Head of caudate nucleus (tissue), 42 donors: ENCODE measurements around the gene RHBDD1.

Experiments used
- DNase-seq, 42 donors: peaks; one replicate each; pipeline versions ENCODE4 v3.0.0 to v3.0.0-alpha.2; 2020 to 2021; ENCODE audit warnings: mixed read lengths in 7 of 42
- intact Hi-C: fragments of 100-400 bp; cut with DNase I; formaldehyde crosslinking; loops from one replicate; pipeline ENCODE4 v1.15.0; 2022

The RHBDD1 gene

DNA sequence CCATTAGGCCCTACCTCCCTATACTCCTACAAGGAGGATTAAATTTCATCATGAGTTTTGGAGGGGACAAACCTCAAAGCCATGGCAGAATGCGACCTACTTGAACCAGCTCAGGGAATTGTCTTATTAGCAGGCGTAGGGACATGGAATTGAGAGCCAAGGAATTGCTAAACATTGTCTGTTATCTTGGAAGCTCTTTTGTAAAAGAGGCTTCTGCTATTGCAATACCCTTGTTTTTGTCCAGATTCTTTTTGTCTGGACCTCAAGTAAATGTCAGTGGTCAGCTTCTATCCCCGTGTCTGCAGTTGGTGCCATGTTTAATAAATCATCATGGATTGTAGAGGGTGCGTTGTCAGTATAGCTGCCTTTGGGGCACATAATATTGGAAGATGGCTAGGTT lies 62.3 kb downstream of the RHBDD1 start:
- intact Hi-C loops: no loop called here
- no peak for DNase-seq

DNA sequence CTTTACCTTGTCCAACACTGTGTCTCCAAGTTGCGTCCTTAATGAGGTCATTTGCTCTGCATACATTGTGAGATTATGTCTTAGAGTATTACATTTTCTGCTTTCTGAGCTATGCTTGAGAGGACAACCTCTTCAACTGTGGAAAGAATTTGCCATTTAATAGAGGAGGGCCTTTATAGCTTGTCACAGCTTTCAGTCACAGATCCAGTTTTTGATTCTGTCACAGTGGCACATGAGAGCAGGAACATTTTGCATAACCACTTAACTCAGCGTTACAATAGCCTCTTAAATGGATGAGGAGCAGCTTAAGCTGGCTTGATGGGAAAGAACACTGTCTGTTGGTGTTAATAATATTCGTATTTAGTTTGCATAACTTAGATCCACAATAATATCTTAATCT lies 63.0 kb downstream of the RHBDD1 start:
- intact Hi-C loops: no loop called here
- DNase-seq: no peak

DNA sequence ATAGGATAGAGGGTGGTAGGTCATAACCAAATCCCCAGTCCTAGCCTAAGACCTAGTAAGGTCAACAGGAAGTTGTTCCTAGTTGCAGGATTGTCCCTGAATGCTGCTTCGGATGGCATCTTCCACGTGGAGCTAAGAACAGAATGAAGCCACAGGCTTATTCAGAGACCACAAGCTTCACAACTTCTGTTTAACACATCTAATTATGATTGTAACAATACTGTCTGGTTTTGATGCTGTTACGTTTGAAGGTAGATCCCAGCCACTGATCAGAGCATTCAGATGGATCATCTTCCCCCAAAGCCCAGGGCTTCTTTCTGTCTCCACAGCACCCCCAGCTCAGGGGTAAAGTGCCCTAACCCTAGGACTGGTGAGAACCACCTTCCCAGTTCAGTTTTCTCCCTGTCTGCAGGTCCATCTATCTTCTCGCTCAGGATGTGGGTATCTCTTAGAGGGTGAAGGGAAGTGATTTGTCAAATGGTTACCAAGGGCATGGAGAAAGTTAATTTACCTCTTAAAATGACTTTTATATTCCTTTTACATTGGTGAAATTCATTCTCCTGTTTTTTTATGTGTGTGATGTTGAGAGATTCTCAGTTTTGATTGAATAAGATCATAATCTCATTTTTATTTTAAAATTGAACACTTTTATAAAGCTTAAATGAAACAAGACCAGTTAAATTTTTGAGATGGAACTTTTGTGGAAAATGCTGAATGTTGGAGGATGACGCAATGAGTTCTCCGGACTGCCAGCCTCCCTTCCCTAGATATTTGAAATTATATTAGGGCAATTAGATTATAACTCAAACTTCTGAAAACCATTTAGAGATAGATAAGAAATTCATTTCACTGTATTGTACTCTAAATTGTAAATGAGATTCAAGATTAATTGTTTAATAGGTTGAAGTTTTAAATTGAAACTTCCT lies 66.5 kb downstream of the RHBDD1 start:
- intact Hi-C loops: no loop called here
- DNase-seq: no peak

DNA sequence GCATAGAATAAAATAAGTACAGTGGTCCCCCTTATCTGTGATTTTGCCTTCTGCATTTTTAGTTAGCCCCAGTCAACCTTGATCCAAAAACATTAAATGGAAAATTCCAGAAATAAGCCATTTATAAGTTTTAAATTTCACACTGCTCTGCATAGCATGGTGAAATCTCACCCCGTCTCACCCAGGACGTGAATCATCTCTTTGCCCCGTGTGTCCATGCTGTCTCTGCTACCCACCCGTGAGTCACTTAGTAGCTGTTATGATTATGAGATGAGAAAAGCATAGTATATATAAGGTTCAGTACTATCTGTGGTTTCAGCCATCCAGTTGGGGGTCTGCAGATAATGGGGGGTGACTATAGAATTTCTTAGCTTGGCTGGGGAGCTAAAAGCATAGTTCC lies 67.3 kb downstream of the RHBDD1 start:
- intact Hi-C loops: no loop called here
- no peak for DNase-seq

DNA sequence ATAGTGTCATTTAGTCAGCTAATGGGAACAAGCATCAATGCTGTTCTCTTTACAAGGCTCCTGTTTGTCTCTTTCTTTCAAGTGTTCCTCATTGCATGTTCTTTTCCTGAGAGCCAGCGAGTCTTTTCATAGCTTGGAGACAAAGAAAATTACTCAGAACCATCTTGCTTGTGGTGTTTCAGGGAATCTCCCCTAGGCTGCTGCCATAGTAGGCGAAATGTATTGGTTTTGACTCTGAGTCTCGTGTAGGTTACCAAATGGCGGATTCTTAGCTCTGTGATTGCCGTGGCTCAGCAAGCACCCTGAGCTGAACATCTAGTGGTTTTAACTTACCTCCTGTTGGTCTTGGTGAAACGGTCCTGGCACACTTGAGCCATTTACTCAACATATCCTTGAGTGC lies 68.7 kb downstream of the RHBDD1 start:
- no peak for DNase-seq
- intact Hi-C loops: no loop called here

DNA sequence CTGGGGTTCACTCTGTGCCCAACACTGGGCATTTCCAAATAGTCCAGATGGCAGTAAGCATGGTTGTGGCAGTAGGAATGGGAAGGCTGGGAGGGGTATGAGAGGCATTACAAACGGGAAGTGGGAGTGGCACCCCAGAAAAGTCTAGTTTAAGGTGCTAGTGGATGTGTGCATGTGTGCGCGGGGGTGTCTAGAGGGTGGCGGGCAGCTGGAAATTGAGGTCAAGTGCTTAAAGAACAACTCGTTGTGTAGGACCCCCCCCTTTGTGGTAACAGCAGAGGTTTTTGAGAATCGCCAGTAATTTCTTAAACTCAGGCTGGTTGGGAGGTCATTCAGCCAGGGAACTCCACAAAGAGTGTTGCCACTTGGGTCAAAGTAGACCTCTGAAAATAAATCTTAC lies 69.9 kb downstream of the RHBDD1 start:
- no peak for DNase-seq
- intact Hi-C loops: no loop called here

DNA sequence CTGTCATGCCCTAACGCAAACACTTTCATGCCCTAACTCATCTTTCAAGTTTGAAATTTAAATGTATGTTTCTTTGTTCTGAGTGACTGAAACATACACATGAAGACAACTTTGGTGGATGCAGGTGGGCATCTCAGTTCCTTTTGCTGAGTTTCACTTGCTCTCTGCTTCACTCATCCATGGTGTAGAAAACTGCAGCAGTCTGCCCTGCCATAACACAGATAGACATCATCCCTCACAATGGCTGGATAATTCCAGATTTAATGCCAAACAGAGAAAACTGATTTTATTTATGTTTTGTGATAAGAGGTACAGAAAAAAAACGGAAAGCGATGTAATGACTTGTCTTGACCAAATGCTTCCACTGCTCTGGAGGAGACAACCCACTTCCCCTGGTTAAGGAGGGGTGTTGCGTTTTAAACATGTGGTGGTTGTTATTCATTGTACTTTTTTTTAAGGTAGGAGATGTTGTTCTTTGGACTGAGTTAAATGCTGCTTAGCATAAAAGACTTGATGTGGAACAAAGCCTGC lies 70.4 kb downstream of the RHBDD1 start:
- intact Hi-C loops: no loop called here
- no peak for DNase-seq

DNA sequence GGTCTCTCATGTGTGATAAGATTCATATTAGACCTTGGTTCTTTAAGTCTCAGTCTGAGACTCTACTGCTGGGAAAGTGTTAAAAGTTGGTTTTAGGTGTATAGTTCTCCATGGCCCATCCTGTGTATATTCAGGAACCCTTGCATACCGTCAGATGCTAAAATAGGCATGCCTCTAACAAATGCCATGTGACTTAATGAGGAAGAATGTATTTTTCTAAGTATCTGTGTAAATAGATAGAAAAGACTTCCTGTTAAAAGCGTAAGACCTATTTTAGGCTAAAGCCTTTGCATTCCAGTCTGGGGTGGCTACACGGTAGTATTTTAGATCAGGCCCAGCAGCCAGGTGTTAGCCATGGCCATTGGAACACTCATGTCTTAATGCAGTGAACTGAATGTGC lies 73.3 kb downstream of the RHBDD1 start:
- intact Hi-C loops: no loop called here
- DNase-seq: no peak

DNA sequence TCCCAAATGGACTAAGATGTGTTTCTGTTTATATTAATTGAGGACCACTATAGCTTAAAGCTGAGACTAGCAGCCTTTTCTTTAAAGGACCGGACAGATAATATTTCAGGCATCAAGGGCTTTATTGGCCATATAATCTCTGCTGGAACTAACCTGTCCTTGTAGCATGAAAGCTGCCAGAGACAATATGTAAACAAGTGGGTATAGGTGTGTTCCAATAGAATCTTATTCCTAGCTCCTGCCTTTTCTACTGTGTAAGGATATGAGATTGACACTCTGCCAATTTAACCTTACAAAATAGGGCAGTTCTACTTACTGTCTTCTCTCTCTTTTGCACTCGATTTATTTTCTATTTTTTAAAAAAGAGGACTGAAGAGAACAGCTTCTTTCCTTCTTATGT lies 74.0 kb downstream of the RHBDD1 start:
- intact Hi-C loops: no loop called here
- DNase-seq: no peak

DNA sequence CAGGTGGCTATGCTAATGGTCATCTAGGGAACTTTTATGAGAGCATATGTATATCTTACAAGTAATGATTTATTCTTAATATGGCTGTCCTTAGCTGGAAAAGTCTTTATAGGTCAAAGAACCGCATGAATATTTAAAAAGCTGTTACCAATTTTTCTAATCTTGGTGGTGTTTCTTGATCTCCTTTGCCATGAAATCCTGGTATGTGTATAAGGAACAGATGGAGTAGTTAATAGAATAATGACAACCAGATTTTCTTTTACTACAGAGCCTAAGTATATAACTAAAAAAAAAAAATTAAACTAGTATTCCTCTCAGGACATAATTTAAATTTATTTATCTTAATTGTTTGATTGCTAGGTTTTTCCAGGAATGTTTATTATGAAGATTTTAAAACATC lies 74.5 kb downstream of the RHBDD1 start:
- DNase-seq: no peak
- intact Hi-C loops: no loop called here

DNA sequence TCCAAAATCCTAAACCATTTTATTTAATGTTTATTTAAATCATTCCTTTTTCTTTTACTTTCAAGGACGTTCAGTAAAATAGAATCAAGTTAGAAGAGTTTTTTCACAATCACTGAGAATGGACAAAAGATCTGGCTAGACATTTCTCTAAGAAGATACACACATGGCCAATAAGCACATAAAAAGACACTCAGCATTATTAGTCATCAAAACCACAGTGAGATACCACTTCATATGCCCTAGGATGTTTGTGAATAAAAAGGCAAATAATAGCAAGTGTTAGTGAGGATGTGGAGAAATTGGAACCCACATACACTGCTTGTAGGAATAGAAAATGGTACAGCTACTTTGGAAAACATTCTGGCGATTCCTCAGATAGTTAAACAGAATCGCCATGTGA lies 76.1 kb downstream of the RHBDD1 start:
- intact Hi-C loops: no loop called here
- no peak for DNase-seq

DNA sequence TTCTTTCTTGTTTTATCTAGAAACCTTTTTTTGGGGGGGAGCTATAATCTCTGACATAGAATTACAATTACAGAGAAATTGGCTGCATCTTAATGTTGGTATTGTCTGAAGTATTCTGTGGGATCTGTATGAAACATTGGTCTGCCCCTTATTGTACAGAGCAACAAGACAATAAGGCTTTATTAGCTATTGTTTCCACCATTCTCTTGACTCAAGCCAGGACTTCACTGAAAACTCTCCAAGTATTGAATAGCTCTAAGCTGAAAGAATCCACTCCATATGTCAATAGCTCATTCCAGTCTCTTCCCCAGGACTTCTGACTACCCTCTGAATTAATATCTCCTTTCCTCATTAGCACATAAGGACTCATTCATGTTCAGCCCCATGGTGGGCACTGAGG lies 77.8 kb downstream of the RHBDD1 start:
- intact Hi-C loops: no loop called here

DNA sequence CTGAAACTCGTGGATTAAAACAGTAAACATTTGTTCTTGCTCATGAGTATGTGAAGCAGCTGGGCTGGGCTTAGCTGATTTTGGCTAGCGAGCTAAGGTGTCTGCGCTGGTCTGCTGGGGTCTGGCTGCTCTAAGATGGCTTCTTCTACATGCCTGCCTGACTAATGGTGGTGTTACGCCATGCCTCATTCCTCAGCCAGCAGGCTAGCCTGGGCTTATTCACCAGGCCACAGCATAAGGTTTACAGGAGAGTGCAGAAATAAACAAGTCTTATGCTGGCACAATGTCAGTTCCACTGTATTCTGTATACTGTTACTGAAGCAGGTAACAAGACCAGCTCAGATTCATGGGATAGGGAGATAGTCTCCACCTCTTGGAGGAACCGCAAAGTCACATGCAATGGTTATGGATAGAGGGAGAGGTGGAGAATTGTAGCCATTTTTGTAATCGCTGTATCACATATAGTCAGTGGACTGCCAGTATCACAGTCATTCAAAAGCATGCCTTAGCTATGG lies 80.0 kb downstream of the RHBDD1 start:
- intact Hi-C loops: no loop called here
- DNase-seq: no peak

More for the DNA sequence above, 77.8 kb downstream of the RHBDD1 start:
- no peak for DNase-seq

DNA sequence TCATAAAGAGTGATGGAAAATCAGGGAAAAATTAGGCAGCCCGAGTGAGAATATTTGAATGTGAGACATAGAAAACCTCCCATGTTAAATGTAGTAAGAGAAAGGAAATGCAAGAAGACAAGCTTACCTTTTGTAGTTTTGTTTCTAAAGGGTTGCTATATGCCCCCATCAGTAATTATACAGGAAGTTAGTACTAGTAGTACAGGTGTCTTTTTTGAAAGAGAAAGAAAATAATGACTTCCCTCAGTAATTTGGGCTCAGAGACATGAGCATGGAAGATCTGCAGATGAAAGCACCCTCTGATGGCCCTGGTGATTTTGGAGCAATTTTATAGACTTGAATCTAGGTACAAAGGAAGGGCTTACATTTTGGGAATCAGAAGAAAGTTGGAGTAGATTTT lies 80.8 kb downstream of the RHBDD1 start:
- intact Hi-C loops: no loop called here
- DNase-seq: no peak

DNA sequence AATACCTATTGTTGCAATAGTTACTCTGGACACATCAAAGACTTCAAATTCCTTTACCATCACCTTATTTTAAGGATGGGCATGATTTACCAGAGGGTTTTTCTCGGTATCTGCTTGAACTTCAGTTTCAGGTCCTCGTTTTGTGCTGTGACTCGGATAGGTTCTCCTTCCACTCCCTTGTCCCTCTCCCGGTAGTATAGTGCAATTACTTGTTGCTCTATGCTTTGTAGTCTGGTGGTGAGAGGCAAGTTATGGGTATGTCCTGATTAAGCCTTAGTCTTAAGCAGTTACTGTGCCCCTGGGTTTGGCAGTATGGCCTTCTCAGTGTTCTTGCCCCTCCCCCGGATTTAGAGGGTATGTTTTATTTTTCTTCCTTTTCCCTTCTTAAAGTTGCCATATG lies 96.6 kb downstream of the RHBDD1 start:
- no peak for DNase-seq
- intact Hi-C loops: no loop called here

DNA sequence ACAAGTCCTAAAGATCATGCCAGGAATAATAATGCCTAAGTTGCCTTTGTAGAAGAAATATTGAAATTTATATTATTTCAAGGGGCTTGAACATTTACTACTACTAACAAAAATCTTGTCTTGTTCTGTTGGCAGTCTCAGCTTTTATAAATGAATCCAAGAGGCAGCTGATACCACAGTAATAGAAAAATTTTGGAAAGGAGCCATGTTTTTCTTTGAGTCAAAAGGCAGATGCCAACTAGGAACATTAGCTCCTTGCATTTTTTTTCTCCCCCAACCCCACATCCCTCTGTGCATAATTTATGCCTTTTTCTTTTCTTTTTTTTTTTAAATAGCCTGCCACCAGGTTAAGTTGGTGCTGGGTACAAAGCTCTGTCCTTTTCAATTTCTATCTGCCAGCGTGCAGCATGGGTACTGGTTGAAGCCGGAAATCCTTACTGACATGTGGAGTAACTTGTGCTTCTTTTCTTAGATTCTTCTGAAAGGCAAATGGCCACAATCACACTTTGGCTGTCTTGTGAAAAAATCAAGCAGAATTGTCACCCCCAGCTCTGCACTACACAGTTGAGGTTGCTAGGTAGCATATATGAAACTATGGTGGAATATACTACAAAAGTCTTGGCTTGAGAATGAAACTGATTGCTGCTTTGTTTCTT lies 98.8 kb downstream of the RHBDD1 start:
- intact Hi-C loops: no loop called here
- DNase-seq: no peak

DNA sequence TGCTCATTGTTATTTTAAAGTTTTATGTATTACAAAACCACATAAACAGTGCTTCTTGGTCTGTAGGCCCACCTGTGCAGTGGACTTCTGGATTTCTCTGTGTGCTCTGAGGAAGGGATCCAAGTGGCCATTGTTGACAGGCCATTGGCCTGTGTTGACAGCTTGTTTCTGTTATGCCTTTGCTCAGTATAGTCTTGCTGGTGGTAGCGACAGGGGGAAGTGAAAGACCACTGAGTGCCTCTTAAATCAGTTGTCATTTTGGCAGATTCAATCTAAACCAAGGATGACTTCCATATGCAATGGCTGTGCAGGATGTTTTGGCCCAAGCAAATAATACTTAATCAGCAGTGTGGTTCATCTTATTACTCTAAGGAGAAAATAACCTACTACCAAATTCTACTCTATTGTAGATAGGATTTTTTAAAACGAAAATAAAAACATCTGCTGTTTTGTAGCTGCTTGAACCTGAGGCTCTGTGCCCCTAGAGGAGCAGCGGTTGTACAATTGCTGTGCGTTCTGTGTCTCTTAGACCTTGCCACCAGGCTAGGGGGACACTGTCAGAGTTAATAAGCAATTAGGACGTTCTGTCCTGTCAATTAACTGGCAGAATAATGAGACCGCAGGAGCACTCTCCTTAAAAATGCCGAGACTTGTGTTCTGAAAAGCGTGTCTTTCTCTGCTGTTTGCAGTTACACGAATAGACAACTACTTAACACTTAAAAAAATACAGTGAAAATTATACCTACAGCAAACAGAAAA lies 108.2 kb downstream of the RHBDD1 start:
- intact Hi-C loops: no loop called here

DNA sequence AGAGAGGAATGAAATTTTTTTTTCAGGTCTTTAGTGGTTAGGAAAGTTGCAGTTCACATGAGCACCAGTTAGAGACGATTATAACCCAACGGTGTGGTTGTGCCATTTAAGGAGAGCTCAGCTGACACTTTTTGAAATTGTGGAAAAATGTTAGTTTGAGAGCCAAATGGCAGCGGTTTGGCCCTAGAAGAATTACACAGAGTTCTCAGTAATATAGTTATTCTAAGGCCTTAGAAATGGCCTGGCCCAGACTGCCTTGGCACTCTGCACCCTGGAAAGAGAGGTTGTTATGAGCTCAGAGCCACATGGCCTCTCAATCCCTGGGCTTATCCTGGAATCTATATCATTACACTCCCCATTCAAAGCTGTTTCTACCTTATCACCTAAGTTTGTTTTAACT lies 117.4 kb downstream of the RHBDD1 start:
- intact Hi-C loops: no loop called here
- DNase-seq: peak in 5 of 42 donors; percentile 8 to 49 (median 17)

More for the DNA sequence above, 108.2 kb downstream of the RHBDD1 start:
- no peak for DNase-seq

DNA sequence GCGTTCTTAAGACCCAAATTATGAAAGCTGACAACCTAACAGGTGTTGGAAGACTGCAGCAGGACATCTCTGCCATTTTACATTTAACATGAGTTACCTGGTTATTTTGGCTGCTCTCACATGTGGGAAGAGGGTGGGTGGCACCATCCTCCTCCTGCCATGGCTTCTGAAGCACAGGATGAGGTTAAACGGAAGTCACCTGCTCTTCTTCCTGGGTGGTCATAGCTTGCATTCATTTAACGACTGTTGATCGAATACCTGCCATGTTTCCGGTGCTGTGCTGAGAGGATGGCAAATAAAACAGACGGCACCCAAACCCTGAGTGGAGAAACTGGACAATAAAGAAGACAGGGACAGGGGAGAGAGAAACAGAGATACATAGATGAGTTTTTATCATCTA lies 118.0 kb downstream of the RHBDD1 start:
- intact Hi-C loops: no loop called here
- DNase-seq: no peak

DNA sequence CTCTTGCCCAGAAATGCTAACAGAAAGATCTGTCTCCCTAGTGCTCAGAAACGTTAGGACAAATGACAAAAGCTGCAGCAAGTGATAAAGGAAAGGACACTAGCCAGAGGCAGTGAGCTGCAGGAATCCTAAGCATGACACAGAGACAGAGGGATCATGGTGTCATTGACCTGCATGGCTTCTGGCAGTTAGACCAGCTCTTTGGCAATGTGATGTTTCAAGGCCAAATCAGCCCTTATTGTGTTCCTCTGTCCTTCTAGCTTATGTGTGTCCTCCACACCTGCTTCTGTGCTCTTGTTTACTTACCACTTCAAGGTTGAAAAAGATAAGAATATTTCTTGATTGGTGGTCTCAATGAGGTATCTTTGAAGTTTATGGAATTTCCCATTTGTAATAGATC lies 120.8 kb downstream of the RHBDD1 start:
- DNase-seq: no peak
- intact Hi-C loops: no loop called here
